Ovary (tissue), 1 donor: ENCODE measurements around the gene ADAMTS17.

Experiments
- EP300 ChIP-seq: sonication (generic); formaldehyde crosslinking; IDR thresholded peaks from one replicate; pipeline ENCODE4 v1.6.1; 2017; ENCODE audit warnings: antibody characterized with exemption
- POLR2A ChIP-seq: fragments of 450-650 bp; IDR thresholded peaks from one replicate; pipeline ENCODE4 v1.6.1; 2017; ENCODE audit warnings: antibody characterized with exemption, mild to moderate bottlenecking, moderate library complexity

DNA sequence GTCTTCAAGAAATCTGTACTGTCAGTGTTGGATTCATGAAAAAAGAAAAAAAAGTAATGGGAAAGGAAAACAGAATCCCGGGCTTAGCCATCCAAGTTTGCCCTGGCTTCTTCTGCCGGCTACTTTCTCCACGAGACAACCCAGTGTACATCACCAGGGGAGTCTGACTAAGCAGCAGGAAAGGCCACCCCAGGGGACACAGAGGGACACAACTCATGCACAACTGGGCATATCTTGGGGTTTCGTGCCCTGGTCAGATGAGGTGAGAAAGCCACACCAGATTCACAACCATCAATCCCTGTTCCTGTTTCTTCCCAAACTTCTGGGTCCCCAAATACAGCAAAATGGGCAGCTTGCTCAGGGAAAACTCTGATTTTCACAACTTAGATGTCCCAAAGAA lies 33.2 kb downstream of the ADAMTS17 start:
- no peak for TF ChIP-seq POLR2A
- no peak for TF ChIP-seq EP300
